ENCODE results near the gene GALNT2. TPM values are rescaled to one million over a fixed set of nuclear protein-coding genes. Genes with fewer than 3 reads are reported as not detected.
A peak's percentile ranks its signal among the peaks of the same experiment; 100 is the strongest.

The GALNT2 gene
- total and polyA plus RNA-seq, 12 donors: 9.7 to 35.1 (median 25.8) TPM

DNA sequence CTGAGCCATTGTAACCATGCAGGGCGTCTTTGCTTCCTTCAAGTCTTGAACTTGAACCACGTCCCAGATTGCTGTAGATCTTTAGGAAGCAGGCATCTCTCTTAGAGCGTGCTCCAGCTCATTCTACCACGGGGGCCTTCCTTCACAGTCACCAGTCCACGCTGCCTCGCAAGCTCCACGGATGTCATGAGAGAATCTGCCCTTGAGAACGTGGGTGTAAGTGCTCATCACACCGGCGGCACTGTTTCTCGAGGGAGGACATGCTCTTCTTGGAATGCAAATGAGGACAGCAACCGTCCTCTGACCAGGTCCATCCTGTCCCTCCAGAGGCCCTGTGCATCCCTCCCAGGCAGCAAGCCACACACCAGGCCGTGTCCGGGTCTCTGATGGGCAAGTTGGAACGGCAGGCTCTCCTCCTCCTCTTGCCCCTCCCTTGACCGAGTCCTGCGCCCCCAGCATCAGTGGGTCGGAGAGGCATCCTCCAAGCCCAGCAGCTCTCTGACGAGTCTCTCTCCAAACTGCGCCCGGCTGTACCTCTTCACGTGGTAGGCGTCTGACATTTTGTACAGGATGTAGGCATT, 256.0 kb downstream of the GALNT2 start:
- peaks cover 0 to 3% (median 0%) of the 10 kb centered on the region in 7 donors for H3K27me3 ChIP-seq
- no peaks in the 10 kb centered on the region for H3K36me3 ChIP-seq
- ATAC-seq: no peak
- TF ChIP-seq, protein P1, sequence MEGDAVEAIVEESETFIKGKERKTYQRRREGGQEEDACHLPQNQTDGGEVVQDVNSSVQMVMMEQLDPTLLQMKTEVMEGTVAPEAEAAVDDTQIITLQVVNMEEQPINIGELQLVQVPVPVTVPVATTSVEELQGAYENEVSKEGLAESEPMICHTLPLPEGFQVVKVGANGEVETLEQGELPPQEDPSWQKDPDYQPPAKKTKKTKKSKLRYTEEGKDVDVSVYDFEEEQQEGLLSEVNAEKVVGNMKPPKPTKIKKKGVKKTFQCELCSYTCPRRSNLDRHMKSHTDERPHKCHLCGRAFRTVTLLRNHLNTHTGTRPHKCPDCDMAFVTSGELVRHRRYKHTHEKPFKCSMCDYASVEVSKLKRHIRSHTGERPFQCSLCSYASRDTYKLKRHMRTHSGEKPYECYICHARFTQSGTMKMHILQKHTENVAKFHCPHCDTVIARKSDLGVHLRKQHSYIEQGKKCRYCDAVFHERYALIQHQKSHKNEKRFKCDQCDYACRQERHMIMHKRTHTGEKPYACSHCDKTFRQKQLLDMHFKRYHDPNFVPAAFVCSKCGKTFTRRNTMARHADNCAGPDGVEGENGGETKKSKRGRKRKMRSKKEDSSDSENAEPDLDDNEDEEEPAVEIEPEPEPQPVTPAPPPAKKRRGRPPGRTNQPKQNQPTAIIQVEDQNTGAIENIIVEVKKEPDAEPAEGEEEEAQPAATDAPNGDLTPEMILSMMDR (IDR thresholded peaks at IDR 0.05): no peak
- WGBS, 2 donors: 90 to 93% methylated on average over 23 of the region's 23 CpGs
- DNase-seq: no peak
- peaks cover 0 to 19% (median 7%) of the 10 kb centered on the region in 9 donors for H3K4me1 ChIP-seq
- intact Hi-C loops (cut with DNase I): no loop called here
- no peaks in the 10 kb centered on the region for H3K9me3 ChIP-seq
- H3K4me3 ChIP-seq: no peak overlapping the region
- peak overlapping the region in 2 of 10 donors; percentile 43 to 58 for H3K27ac ChIP-seq

DNA sequence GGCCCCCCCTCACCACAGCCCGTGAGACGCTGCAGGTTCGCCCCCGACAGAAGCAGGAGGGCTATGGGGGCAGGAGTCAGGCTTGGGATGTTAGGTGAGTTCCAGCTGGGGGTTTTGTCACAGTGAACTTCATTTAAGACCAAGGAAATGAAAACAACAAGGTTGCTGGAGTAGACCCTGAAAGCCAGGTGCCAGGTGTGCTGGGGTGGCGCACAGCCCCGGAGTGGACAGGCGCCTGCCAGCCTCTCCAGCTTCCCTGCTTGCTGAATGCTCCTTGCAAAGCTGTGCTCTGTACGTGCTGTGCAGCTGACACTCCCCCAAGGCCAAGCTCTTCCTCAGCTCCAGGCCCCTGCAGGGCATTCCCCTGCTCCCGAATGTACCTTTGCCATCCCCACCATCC, 256.6 kb downstream of the GALNT2 start:
- Histone ChIP-seq H3K4me3 (no peak overlapping the region), H3K4me1 (peaks cover 0 to 15% (median 7%) of the 10 kb centered on the region in 9 donors), H3K36me3 (no peaks in the 10 kb centered on the region), H3K27me3 (no peaks in the 10 kb centered on the region), H3K9me3 (no peaks in the 10 kb centered on the region), H3K27ac (no peak overlapping the region)
- TF ChIP-seq, protein P1 (IDR thresholded peaks at IDR 0.05): no peak
- 91 to 94% methylated on average over 9 of the region's 9 CpGs for WGBS, 2 donors
- ATAC-seq (no peak), DNase-seq (no peak)
- intact Hi-C loops (cut with DNase I): no loop called here

DNA sequence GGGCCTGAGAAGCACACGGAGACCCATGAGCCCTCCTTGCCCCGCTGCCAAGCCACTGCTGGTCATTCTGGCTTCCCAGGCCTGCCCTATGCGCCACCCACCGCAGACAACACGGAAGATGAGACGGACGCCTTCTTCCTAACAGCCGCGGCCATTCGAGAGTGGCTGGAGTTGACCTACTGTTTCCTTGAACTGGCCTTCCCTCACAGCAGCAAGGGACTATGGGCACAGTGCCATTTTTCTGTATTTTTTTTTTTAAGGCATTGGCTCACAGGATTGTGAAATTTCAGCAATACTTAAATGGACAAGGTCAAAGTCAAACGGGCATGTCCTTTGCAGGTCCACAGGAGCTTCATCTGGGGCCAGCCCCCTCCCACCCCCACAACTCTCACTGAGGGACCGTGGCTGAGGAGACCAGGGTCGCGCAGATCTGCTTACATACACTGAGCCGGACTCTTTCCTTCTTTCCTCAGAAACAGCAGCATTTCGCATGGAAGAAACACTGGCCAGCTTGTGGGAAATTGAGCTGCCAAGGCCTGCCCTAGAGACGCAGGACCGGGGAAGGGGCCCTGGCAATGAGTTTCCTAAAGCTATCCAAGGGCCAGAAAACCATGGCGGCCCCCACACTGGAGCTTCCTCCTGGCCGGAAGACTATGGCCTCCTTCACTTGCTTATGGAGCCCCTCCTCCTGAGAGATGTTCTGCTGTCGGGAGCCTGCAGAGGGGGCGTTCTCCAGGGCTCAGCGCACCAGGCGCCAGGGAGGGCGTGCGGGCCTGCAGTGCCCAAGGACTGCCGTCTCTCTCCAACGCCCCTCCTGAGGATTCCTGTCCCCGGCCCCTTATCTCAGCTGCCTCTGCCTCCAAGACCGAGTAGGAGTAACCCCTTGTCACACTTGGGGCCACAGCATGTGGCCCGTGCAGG, 260.2 kb downstream of the GALNT2 start:
- Histone ChIP-seq H3K27ac (no peak overlapping the region), H3K4me3 (no peak overlapping the region), H3K4me1 (peaks cover 0 to 11% (median 5%) of the 10 kb centered on the region in 9 donors), H3K36me3 (no peaks in the 10 kb centered on the region), H3K9me3 (no peaks in the 10 kb centered on the region), H3K27me3 (no peaks in the 10 kb centered on the region)
- DNase-seq: no peak
- TF ChIP-seq, protein P1 (IDR thresholded peaks at IDR 0.05): no peak
- peak in 2 of 8 donors; percentile 15 to 29 for ATAC-seq
- intact Hi-C loops (cut with DNase I): no loop called here
- WGBS, 2 donors: 69 to 76% methylated on average over 31 of the region's 31 CpGs

DNA sequence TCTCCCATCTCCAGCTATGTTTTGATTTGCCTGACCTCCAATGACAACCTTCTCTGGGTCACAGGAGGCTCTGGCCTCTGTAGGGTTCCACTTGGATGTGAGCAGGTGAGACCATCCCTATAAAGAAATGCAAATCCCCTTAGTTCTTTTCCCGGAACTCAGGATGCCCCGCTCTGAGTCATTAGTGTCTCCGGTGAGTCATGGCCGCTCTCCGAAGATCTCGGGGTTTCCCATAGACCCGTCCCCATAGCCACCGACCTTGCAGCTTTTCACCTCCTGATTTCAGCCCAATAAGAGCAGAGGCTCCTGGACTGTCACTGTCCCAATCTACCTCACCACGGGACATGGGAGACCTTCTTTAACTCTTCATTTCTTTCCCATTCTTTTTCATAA, 260.9 kb downstream of the GALNT2 start:
- intact Hi-C loops (cut with DNase I): no loop called here
- no peaks in the 10 kb centered on the region for H3K36me3 ChIP-seq
- ATAC-seq: no peak
- H3K27ac ChIP-seq: no peak overlapping the region
- 89 to 96% methylated on average over 9 of the region's 9 CpGs for WGBS, 2 donors
- no peaks in the 10 kb centered on the region for H3K27me3 ChIP-seq
- H3K9me3 ChIP-seq: no peaks in the 10 kb centered on the region
- peaks cover 0 to 8% (median 0%) of the 10 kb centered on the region in 9 donors for H3K4me1 ChIP-seq
- no peak overlapping the region for H3K4me3 ChIP-seq
- TF ChIP-seq, protein P1 (IDR thresholded peaks at IDR 0.05): no peak
- no peak for DNase-seq

Measured in heart right ventricle (tissue), 16 donors.